Inflammatory macrophage treated with lipopolysaccharide for 4 hours (primary cell): ENCODE results near the gene TMEM106A.
A peak's percentile ranks its signal among the peaks of the same experiment; 100 is the strongest.
"Not testable (repeated sequence)": the region's sequence is repeated elsewhere in the genome, so short reads cannot be mapped to it uniquely, and the experiment has no call there.

ENCODE experiments used
- DNase-seq: peaks from one replicate; pipeline ENCODE4 v3.0.0-alpha.2; 2020

Gene TMEM106A, protein sequence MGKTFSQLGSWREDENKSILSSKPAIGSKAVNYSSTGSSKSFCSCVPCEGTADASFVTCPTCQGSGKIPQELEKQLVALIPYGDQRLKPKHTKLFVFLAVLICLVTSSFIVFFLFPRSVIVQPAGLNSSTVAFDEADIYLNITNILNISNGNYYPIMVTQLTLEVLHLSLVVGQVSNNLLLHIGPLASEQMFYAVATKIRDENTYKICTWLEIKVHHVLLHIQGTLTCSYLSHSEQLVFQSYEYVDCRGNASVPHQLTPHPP

DNA sequence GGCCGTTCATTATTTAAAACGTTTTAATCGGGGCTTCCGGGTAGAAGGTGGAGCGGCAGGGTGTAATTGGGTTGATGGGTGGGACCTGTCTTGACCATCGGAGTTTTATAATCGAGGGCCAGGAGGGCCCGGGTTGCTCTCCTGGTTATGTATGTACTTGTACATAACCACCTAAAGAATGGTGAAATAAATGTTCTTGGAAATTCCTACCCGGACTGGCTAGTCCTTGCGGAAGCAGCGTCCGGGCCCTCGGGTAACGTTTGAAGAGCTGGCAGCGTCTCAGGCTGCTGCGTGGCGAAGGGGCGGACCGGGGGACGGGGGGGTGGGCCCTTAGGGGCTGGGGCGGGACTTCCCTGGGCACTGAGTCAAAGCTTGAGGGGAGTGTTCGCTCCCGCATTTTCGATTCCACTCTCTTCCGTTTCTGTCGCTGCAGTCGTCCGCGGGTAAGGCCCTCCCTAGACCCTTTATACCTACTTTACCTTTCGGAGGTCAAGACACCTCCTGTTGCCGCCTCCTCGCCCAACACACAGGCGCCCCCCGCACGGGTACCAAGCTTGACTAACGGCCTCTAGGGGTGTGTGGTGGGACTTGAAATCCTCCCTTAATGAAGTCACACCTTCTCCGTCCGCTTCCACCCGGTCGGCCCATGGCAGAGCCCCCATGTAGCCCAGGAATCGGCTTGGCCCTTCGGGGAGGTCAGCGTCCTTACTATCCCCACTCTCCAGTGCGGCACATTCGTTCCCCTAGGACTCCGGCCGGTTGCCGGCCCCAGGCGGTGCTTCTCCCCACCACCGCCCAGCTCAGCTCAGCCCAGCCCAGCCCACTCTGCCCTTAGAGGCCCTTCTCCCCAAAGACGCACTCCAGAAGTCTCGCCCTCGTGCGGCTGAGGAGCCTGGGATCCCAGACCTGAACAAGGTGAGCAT, at the start of gene TMEM106A:
TSS of gene TMEM106A (plus strand) at position 396 of the 923 bp plus-strand sequence. CDS start 1,167 bp downstream, outside the sequence.
- peak; percentile 91 for DNase-seq

DNA sequence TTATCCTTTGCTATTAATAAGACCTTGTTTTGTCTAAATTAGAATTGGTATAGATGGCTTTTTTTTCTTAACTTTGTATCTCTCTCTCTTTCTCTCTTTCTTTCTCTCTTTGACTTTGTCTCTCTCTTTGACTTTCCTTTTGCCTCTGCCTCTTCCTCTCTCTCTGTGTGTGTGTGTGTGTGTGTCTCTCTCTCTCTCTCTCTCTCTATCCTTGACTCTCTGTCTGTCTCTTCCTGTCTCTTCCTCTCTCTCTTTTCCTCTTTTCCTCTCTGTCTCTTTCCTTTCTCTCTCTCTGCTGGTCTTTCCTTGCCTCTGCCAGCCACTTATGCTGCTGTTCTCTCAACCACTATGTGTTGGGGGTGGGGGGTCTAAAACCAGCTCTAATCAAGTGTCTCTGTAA, 45.7 kb upstream of the TMEM106A start:
- DNase-seq, result not testable (repeated sequence)

DNA sequence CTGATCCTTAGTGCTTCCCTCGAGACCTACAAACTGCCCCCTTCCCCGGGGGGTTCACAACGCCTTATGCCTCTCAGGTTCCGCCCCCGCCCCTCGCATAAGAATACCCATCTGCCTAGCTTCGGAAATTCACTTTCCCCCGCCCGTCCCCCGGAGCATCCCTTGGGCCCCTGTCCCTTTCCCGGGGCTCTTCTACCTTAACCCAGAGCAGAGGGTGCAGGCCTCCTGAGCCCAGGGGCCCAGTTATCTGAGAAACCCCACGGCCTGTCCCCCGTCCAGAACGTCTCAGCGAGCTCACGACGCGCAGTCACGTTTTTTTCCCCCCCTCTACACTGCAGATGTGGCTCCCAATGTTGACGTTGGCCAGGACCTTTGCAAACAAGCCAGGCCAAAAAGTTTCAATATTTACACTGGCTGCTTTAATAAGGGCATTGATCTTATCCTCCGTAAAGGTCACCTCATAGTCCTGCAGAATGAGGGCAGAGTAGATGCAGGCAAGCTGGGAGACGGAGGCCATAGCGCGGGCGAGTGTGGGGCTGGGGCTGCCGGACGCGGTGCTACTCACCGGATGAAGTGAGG, 42.0 kb upstream of the TMEM106A start:
- DNase-seq, result peak; percentile 6

DNA sequence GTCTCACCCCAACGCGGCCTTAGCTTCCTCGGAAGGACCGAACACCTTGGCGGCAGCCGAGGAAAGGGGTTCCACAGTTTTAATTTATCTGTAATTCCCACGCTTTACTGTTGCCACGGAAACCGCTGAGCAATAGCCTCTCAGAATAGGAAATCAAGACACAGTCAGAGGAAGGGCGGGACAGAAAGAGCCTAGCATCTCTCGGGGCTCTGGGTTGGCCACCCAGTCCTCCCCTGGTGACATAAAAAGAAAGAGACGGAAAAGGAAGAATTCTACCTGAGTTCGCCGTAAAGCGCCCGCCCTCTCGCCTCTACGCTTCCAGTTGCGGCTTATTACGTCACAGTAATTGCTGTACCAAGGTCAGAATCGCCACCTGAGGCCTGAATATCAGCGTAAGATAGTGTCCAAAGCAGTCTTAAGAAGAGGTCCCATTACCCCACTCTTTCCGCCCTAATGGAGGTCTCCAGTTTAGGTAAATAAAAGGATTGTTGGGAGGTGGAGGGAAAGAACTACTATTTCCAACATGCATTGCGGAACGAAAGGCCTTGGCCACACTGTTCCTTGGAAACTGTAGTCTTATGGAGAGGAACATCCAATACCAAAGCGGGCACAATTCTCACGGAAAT, 41.4 kb upstream of the TMEM106A start:
- DNase-seq, result peak; percentile 97

DNA sequence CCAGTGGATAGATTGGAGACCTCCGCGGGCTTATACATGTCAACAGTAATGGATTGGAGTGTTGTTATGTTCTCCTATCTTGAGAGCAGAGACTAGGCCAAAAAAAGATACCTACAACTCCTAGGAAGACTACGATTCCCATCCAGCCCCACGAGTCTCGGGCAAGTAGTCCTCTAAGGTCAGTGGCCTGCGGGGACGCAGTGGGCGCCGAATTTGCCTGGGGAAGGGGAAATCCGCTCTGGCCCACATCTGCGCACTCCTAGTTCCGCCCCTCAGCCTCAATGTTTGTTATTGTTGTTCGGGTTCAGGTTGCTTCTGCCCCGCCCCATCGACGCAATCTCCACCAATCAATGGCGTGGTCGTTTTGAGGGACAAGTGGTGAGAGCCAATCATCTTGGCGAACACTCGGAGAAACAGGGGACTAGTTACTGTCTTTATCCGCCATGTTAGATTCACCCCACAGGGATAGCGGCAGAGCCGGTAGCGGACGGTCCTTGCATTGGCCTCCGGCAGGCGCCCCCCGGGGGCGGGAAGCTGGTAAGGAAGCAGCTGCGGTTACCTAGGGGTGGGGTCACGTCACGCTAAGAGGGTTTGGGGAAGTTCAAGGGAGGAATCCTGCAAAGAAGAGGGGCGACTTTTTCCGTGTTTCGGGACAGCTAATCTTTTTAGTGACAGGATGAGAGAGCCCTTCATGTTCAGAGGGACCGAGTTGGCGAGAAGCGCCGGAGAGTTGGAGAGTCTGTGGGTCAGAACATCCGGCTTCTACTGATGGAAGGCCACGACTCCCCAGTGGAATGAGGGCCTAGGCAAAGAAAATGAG, 40.7 kb upstream of the TMEM106A start, which contains the start of gene NBR1:
TSS of gene NBR1 (plus strand) at position 449 of the 820 bp plus-strand sequence. CDS start 4,586 bp downstream, outside the sequence.
- peak; percentile 97 for DNase-seq

DNA sequence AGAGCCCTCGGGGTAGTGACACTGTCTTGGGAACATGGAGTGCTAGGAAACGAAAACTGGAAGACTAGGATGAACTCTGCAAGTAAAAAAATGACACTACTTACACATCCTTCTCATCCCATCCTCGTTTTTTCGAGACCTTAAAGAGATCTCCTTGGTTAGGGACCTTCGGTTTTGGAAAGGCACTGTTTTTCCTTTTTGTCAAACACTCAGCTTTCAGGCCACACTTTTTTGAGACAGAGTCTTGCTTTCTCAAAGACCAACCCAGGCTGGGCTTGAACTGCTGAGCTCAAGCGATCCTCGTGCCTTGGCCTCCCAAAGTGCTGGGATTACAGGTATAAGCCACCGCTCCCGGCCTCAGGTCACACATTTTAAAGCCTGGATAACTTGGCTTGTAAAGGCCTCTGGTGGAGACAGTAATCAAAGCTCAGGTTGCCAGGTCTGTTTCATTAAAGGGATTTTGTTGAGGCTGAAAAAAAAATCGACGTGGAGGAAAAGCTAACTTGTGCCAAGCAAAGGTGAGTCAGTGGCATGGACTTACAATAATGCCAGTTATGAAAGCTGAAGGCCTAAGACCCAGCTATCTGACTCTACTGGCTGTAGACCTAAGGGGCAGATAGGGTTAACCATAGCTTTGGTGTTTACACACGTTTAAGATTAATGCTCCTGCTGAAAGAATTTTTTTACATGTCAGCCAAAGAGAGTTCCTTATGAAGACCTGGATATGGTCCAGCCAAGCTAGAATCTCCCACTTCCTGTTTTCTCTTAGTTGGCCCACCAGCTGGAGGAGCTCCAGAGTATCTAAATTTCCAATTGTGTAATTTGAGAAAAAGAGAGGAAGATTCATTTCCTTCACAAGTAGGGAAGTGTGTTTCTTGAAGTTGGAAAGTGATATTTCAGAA, 39.8 kb upstream of the TMEM106A start:
- peak; percentile 97 for DNase-seq

DNA sequence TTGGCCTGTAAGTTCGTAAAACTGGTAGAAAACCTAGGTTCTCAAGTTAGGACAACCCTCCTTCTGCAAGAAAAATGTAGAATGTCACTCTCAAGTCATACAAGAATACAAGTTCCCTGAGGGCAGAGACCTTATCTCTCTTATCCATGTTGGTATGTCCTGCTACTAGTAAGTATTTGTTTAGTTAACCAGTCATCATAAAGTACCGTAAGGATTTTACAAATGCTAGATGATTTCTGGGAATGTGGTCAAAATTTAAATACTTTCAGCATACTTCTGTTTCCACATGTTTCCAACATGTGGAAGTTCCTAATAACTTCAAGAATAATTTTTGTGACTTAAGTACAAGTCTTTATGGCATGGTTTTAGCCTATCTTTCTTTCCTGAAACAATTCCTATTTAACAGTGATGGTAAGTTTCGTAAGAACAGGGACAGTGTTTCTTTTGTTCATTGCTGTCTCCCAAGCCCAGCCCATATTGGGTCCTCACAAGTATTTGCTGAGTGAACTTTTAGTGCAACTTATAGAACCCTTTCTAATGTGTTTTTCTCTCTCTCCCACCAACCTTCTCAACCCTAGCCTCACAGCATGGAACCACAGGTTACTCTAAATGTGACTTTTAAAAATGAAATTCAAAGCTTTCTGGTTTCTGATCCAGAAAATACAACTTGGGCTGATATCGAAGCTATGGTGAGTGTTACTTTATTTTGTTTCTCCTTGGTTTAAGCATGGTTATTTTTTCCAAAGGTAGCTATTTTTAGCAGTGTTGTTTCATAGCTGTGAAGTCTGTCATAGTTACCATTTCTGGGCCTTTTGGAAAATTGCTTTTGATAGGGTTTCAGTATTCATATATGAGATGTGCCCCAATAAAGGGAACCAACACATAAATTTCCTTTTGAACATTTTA, 36.2 kb upstream of the TMEM106A start:
- DNase-seq, result no peak

DNA sequence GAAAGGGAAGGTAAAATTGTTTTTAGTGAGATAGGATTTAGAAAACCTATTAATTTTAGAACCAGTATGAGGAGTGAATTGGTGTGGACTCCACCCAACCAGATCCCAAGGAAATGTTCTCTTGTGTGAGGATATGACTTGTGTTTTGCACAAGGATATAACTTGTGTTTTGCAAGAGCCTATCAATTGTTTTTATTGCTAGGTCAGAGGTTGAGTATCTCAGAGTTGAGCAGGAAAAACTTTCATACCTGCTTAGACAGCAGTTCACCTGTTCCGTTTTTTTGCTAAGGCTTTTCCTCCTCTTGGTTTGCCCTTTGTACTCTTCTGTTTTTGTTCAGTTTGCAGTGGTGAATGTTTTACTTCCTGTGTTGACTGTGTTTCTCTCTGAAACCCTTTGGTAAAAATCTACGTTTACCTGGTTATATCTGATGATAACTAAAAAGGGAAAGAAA, 35.5 kb upstream of the TMEM106A start:
- DNase-seq, result no peak

DNA sequence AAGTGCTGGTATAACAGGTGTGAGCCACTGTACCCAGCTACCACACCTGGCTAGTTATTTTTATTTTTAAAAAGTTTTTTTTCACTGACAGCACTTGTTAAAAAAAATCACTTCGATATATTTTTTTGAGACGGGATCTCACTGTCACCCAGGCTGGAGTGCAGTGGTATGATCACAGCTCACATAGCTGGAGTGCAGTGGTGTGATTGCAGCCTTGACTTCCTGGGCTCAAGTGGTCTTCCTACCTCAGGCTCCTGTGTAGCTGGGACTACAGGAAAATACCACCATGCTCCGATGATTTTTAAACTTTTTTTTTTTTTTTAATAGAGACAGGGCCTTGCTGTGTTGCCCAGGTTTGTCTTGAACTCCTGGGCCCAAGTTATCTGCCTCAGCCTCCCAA, 27.8 kb upstream of the TMEM106A start:
- DNase-seq, result no peak

DNA sequence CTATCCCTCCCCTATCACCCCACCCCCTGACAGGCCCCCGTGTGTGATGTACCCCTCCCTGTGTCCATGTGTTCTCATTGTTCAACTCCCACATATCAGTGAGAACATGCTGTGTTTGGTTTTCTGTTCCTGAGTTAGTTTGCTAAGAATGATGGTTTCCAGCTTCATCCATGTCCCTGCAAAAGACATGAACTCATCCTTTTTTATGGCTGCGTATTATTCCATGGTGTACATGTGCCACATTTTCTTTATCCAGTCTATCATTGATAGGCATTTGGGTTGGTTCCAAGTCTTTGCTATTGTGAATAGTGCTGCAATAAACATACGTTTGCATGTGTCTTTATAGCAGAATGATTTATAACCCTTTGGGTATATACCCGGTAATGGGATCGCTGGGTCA, 25.0 kb upstream of the TMEM106A start:
- DNase-seq, result not testable (repeated sequence)

DNA sequence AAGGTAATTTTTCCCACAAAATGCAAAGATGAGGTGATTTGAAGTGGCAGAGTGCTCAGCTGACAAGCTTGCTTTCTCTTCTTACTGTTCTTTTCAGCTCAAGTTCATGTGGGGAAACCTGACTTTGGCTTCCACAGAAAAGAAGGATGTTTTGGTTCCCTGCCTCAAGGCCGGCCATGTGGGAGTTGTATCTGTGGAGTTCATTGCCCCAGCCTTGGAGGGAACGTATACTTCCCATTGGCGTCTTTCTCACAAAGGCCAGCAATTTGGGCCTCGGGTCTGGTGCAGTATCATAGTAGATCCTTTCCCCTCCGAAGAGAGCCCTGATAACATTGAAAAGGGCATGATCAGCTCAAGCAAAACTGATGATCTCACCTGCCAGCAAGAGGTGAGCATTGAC, 18.4 kb upstream of the TMEM106A start:
- no peak for DNase-seq

DNA sequence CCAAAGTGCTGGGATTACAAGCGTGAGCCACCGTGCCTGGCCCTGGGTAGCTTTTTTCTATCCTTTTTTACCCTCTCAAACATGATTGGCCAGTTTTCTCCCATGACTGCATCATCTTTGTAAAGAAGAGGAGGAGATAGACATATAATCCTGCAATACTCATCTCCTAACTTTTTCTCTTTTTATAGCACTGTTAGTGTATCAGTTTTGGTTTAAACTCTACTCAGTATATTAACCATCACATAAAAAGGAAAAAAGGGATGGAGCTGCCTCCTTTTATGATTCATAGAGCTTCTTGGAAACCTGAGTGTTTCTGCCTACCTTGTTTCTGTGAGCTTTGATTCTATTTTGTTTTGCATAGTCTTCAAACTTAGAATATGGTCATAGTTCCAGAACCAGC, 12.0 kb upstream of the TMEM106A start:
- DNase-seq, result no peak

DNA sequence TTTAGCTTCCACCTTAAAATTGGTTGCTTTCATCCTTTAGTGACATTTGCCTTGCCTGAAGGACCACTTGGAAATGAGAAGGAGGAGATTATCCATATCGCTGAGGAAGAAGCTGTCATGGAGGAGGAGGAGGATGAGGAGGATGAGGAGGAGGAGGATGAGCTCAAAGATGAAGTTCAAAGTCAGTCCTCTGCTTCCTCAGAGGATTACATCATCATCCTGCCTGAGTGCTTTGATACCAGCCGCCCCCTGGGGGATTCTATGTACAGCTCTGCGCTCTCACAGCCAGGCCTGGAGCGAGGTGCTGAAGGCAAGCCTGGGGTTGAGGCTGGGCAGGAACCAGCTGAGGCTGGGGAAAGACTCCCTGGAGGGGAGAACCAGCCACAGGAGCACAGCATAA, 11.5 kb upstream of the TMEM106A start:
- no peak for DNase-seq

DNA sequence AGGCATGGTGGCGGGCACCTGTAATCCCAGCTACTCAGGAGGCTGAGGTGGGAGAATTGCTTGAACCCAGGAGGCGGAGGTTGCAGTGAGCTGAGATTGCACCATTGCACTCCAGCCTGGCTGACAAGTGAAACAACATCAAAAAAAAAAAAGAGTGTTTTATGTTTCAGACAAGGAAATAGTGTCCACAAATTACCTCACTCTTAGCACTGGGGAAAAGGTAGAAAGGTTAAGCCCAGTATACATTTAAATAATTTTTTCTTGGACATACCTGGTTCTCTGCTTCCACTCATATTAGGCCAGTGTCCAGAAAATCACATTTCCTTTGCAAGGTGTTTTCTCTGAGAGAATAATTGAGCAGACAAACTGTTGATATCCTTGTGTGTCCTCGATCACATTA, 8.7 kb upstream of the TMEM106A start:
- not testable (repeated sequence) for DNase-seq

DNA sequence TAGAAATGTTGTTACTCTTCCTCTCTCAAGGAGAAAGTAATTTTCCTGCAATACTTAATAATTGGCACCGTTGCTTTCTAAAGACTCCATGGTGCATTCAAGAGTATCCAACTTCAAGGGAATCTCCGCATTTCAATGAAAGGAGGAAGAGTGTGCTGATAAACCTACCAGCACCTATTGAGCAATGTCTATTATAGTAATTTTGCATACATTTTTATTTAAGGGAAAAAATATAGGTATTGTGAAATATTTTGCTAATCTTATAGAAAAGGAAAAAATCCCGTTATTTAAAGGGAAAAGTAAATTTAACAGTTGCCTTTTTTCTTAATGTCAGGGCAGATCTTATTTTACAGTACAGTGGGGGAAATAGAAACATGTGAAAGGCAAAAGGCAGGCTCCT, 1.1 kb upstream of the TMEM106A start:
- DNase-seq, result no peak

DNA sequence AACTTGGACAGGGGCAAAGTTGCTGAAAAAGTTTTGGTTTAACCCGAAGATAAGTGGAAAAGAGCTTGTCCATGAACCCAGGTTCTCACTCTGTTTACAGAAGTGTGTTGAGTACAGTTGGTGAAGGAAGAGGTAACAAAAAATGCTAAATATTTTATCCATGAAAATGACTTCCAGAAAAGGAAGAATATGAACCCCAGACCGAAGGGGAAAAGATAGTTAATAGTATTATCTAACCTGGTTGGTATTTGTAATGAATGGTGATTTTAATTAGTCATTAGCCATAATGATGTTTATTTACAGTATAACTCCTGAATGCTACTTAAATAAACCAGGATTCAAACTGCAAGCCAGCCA, 574 bp upstream of the TMEM106A start:
- peak; percentile 4 for DNase-seq

DNA sequence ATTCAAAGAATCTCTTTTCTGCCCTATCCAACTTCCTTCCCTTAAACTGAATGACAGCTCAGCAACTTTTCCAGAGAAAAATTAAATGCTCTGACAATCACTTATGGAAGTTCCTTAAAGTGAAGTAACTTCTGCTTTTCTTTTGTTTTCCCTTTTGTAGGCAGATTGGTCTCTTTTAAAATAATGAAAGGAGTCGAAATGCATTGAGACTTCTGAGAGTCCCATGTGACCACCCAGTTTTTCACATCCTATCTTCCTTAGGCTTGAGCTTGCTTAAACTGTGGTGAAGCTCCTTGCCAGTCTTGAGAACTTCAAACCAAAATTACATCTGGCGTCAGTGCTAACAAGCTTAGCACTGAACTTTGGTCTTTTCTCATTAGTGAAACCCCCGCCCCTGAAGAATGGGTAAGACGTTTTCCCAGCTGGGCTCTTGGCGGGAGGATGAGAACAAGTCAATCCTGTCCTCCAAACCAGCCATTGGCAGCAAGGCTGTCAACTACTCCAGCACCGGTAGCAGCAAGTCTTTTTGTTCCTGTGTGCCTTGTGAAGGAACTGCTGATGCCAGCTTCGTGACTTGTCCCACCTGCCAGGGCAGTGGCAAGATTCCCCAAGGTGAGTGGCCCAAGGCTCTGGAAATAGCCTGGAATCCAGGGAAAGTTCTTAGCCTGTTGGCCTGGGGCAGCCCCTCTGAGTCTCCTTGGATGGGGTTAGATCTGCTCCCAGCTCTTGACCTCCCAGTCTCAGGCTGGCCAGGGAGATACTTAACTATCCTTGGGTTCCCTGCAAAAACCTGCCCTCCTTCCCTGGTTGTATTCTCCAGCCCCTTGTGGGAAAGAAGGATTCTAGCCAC, 1.2 kb downstream of the TMEM106A start:
- DNase-seq, result peak; percentile 89

DNA sequence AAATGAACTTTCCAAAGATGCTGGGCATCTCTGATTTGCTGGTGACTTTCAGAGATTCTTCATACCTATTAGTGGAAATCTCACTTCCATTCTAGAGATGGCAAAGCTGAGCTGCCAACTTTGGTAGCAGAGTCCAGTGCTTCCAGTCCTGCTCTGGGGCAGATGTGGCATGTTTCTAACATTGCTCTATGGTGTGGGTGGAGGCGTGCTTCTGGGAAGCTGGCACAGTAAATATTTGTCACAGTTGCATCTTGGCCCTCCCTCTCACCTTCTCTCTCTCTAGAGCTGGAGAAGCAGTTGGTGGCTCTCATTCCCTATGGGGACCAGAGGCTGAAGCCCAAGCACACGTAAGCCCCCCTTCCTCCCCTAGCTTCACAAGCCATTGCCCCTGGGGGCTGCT, 1.9 kb downstream of the TMEM106A start:
- no peak for DNase-seq

DNA sequence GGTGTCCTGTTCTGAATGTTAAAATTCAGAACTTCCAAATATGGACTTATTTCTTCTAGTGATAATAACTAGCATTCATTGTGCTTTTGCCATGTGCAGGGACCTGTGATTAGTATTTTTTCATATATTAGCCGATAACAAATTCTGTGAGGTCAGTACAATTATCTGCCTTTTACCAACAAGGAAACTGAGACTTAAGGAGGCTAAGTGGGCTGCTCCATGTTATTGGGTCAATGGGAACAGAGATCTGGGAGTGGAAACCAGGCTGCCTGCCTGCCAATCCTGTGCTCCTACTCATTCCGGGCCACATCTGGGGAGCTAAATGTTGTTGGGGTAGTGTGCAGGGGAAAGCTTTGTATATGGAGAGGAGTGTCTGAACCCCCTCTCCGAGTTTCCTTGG, 3.7 kb downstream of the TMEM106A start:
- DNase-seq, result no peak
